ENCODE measurements around the gene WNT5A.

GRCh38 chr3:55482496-55483195, 4.5 kb downstream of the WNT5A start:
- no peak for TF ChIP-seq CTCF (IDR thresholded peaks at IDR 0.05)
- TF ChIP-seq POLR2A (IDR thresholded peaks at IDR 0.05), result no peak

All from right lobe of liver (tissue), 4 donors.